ENCODE results near the gene PIK3R6. TPM values are rescaled to one million over a fixed set of nuclear protein-coding genes. Genes with fewer than 3 reads are reported as not detected.
"Not testable (repeated sequence)": the region's sequence is repeated elsewhere in the genome, so short reads cannot be mapped to it uniquely, and the experiment has no call there.

PIK3R6 gene
- total RNA-seq, 1 experiment from 2014 or later = not detected

DNA sequence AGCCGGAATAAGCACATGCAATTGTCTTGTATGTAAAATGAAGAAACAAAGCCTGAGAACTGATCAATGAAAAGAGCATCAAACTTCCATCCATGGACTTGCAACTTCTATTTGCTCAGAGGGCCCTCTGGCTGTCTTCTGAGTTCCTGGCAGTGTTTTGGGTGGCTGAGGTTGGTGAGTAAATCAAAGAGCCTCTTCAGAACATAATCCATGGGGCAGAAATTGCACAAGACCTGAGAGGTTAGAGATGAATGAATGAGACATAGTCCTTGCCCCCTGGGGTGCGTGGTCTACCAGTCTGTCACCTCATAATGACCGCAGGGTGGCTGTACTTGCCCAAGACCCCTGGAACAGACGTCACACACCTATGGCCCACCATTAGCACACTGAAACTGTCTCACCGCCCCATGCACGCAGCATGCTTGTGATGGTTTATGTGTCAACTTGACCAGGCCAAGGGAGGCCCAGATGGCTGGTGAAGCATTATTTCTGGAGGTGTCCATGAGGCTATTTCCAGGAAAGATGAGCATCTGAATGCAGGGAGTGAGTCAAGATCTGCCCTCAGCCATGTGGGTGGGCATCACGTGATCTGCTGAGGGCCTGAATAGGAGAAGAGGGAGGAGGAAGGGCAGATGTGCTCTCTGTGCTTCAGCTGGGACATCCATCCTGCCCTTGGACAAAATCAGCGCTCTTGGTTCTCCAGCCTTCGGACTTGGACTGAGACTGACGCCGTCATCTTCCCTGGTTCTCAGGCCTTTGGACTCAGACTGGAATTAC is 8.3 kb downstream of the PIK3R6 start:
- Mint-ChIP-seq H3K4me3 (ENCODE audit: unreplicated experiment) (no peak overlapping the region), H3K4me1 (ENCODE audit: low read depth, unreplicated experiment) (no peaks in the 10 kb centered on the region), H3K9me3 (ENCODE audit: unreplicated experiment) (no peaks in the 10 kb centered on the region), H3K27ac (ENCODE audit: unreplicated experiment) (no peak overlapping the region), H3K36me3 (ENCODE audit: insufficient read depth, unreplicated experiment) (no peaks in the 10 kb centered on the region), H3K27me3 (ENCODE audit: insufficient read depth, unreplicated experiment) (no peaks in the 10 kb centered on the region)
- Histone ChIP-seq H3K4me1 (no peaks in the 10 kb centered on the region; the same call in 1 of the 2 replicates), H3K4me3 (ENCODE audit: low read depth, low read length) (no peak overlapping the region), H3K9me3 (no peaks in the 10 kb centered on the region), H3K36me3 (ENCODE audit: control insufficient read depth, insufficient read depth, low read length) (no peaks in the 10 kb centered on the region), H3K27me3 (replicated peaks; ENCODE audit: control insufficient read depth, insufficient read depth, low read length) (no peaks in the 10 kb centered on the region)
- no TSS peak for BruUV-seq (replicated peaks)
- intact Hi-C loops (cut with micrococcal nuclease; ENCODE audit: unreplicated experiment) = no loop called here
- ChIA-PET POLR2A (no interaction called here), CTCF (no interaction called here)
- DNase-seq = no peak
- TF ChIP-seq, protein P1, sequence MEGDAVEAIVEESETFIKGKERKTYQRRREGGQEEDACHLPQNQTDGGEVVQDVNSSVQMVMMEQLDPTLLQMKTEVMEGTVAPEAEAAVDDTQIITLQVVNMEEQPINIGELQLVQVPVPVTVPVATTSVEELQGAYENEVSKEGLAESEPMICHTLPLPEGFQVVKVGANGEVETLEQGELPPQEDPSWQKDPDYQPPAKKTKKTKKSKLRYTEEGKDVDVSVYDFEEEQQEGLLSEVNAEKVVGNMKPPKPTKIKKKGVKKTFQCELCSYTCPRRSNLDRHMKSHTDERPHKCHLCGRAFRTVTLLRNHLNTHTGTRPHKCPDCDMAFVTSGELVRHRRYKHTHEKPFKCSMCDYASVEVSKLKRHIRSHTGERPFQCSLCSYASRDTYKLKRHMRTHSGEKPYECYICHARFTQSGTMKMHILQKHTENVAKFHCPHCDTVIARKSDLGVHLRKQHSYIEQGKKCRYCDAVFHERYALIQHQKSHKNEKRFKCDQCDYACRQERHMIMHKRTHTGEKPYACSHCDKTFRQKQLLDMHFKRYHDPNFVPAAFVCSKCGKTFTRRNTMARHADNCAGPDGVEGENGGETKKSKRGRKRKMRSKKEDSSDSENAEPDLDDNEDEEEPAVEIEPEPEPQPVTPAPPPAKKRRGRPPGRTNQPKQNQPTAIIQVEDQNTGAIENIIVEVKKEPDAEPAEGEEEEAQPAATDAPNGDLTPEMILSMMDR (IDR thresholded peaks at IDR 0.05; ENCODE audit: insufficient read depth in 1 of 2, low read depth in 1 of 2, low read length in 1 of 2, severe bottlenecking in 1 of 2, unreplicated experiment in 1 of 2) = no peak

DNA sequence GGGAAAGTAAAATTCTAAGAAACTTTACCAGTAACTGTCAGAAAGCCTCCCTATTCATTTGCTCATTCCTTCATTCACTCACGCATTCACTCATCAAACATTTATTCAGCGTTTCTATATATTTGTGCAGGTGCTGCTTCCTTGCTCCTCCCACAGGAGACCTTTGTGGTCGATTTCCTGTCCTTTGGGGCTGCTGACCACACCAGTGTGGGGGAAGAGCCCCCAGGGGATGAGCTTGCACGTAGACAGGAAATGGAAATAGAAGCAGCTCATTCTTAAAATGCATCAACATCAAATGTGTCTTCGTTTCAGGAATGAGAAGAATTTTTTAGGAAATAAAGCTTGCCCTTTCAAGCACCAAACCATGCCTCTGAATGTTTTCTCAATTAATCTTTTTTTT is 9.6 kb downstream of the PIK3R6 start:
- Histone ChIP-seq H3K27me3 (replicated peaks; ENCODE audit: control insufficient read depth, insufficient read depth, low read length) (no peaks in the 10 kb centered on the region), H3K4me1 (no peaks in the 10 kb centered on the region; the same call in 1 of the 2 replicates), H3K36me3 (ENCODE audit: control insufficient read depth, insufficient read depth, low read length) (no peaks in the 10 kb centered on the region), H3K4me3 (ENCODE audit: low read depth, low read length) (no peak overlapping the region), H3K9me3 (no peaks in the 10 kb centered on the region)
- ChIA-PET POLR2A (no interaction called here), CTCF (no interaction called here)
- intact Hi-C loops (cut with micrococcal nuclease; ENCODE audit: unreplicated experiment) = no loop called here
- no peaks in the 10 kb centered on the region for H3K9me3 Mint-ChIP-seq (ENCODE audit: unreplicated experiment)
- no peak overlapping the region for H3K4me3 Mint-ChIP-seq (ENCODE audit: unreplicated experiment)
- no peak for DNase-seq
- TF ChIP-seq, protein P1 (IDR thresholded peaks at IDR 0.05; ENCODE audit: insufficient read depth in 1 of 2, low read depth in 1 of 2, low read length in 1 of 2, severe bottlenecking in 1 of 2, unreplicated experiment in 1 of 2) = no peak
- no peaks in the 10 kb centered on the region for H3K27me3 Mint-ChIP-seq (ENCODE audit: insufficient read depth, unreplicated experiment)
- H3K4me1 Mint-ChIP-seq (ENCODE audit: low read depth, unreplicated experiment) = no peaks in the 10 kb centered on the region
- no peak overlapping the region for H3K27ac Mint-ChIP-seq (ENCODE audit: unreplicated experiment)
- no TSS peak for BruUV-seq (replicated peaks)
- H3K36me3 Mint-ChIP-seq (ENCODE audit: insufficient read depth, unreplicated experiment) = no peaks in the 10 kb centered on the region

DNA sequence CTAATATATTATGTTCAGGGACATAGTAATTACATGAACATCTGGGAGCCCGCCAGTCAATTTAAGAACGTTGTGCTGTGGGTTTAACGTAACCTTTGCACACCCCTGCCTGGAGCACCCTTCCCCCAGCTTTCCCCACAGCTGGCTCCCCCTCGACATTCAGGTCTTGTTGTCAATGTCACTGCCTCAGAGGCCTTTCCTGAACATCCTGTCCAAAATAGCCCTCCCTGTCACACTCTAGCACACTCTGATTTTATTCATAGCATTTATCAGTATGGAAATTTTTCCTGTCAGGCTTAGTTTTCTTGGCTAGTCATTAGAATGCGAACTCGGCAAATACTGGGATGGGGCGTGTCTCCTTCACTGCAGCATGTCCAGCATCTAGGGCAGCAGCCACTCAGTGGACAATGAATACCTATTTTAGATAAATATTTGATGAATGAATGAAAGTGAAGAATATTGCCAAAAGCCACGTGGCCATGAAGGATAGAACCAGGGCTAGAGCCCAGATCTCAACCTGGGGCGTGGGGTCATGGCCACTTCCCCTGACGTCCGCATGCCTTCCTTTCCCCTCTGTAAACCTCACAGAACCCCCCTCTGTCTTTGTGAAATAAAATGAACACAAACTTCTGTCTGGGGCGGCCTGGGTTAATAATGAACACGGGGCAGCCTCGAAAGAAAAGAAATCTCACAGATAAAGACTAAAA is 10.5 kb downstream of the PIK3R6 start:
- Mint-ChIP-seq H3K4me1 (ENCODE audit: low read depth, unreplicated experiment) (no peaks in the 10 kb centered on the region), H3K27me3 (ENCODE audit: insufficient read depth, unreplicated experiment) (no peaks in the 10 kb centered on the region), H3K36me3 (ENCODE audit: insufficient read depth, unreplicated experiment) (no peaks in the 10 kb centered on the region), H3K9me3 (ENCODE audit: unreplicated experiment) (no peaks in the 10 kb centered on the region), H3K27ac (ENCODE audit: unreplicated experiment) (no peak overlapping the region), H3K4me3 (ENCODE audit: unreplicated experiment) (no peak overlapping the region)
- ChIA-PET CTCF (no interaction called here), POLR2A (no interaction called here)
- intact Hi-C loops (cut with micrococcal nuclease; ENCODE audit: unreplicated experiment) = no loop called here
- no peaks in the 10 kb centered on the region for H3K36me3 ChIP-seq (ENCODE audit: control insufficient read depth, insufficient read depth, low read length)
- no peak overlapping the region for H3K4me3 ChIP-seq (ENCODE audit: low read depth, low read length)
- H3K27me3 ChIP-seq (replicated peaks; ENCODE audit: control insufficient read depth, insufficient read depth, low read length) = no peaks in the 10 kb centered on the region
- H3K4me1 ChIP-seq = no peaks in the 10 kb centered on the region; the same call in 1 of the 2 replicates
- TF ChIP-seq, protein P1 (IDR thresholded peaks at IDR 0.05; ENCODE audit: insufficient read depth in 1 of 2, low read depth in 1 of 2, low read length in 1 of 2, severe bottlenecking in 1 of 2, unreplicated experiment in 1 of 2) = no peak
- H3K9me3 ChIP-seq = no peaks in the 10 kb centered on the region
- DNase-seq = no peak
- no TSS peak for BruUV-seq (replicated peaks)

DNA sequence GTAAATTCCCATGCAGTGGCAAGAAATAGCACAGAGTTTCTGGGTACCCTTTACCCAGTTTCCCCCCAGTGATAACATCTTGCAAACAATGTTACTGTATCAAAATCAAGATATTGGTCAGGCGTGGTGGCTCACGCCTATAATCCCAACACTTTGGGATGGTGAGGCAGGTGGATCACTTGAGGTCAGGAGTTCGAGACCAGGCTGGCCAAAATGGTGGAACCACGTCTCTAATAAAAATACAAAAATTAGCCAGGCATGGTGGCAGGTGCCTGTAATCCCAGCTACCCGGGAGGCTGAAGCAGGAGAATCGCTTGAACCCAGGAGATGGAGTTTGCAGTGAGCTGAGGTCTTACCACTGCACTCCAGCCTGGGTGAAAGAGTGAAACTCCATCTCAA is 11.3 kb downstream of the PIK3R6 start:
- H3K4me3 Mint-ChIP-seq (ENCODE audit: unreplicated experiment); H3K36me3 ChIP-seq (ENCODE audit: control insufficient read depth, insufficient read depth, low read length); H3K27me3 Mint-ChIP-seq (ENCODE audit: insufficient read depth, unreplicated experiment); H3K4me1 Mint-ChIP-seq (ENCODE audit: low read depth, unreplicated experiment); H3K4me3 ChIP-seq (ENCODE audit: low read depth, low read length); intact Hi-C loops (cut with micrococcal nuclease; ENCODE audit: unreplicated experiment); POLR2A ChIA-PET; H3K36me3 Mint-ChIP-seq (ENCODE audit: insufficient read depth, unreplicated experiment); H3K4me1 ChIP-seq; H3K27ac Mint-ChIP-seq (ENCODE audit: unreplicated experiment); H3K27me3 ChIP-seq (replicated peaks; ENCODE audit: control insufficient read depth, insufficient read depth, low read length); H3K9me3 ChIP-seq; CTCF ChIA-PET; H3K9me3 Mint-ChIP-seq (ENCODE audit: unreplicated experiment); BruUV-seq (replicated peaks); DNase-seq: not testable (repeated sequence)
